Activated T-helper 2 cell treated with anti-CD3 and anti-CD28 coated beads, Interferon-gamma antibody, Interleukin-2, Interleukin-4, amounts not matched to agents 10 μg/mL and 5 μg/mL and 100 μg/mL, durations not matched to agents 14 hours and 24 hours and 36 hours (primary cell): ENCODE results near the gene RNF224. TPM values are rescaled to one million over a fixed set of nuclear protein-coding genes. Genes with fewer than 3 reads are reported as not detected.
A peak's percentile ranks its signal among the peaks of the same experiment; 100 is the strongest.

ENCODE experiments used
- DNase-seq: peaks from one replicate; pipeline ENCODE4 v3.0.0; 2021; ENCODE audit warnings: low spot score
- H3K27ac Mint-ChIP-seq: one replicate; pipeline ENCODE4 v1.8.0; 2021; ENCODE audit warnings: mixed read lengths
- H3K27me3 Mint-ChIP-seq: one replicate; pipeline ENCODE4 v1.8.0; 2021; ENCODE audit warnings: low read depth, mixed read lengths
- H3K36me3 Mint-ChIP-seq: one replicate; pipeline ENCODE4 v1.8.0; 2021; ENCODE audit warnings: low read depth, mixed read lengths
- H3K4me1 Mint-ChIP-seq: one replicate; pipeline ENCODE4 v1.8.0; 2021; ENCODE audit warnings: low read depth, mixed read lengths
- H3K4me3 Mint-ChIP-seq: one replicate; pipeline ENCODE4 v1.8.0; 2021; ENCODE audit warnings: low read depth, mild to moderate bottlenecking, moderate library complexity, mixed read lengths
- H3K9me3 Mint-ChIP-seq: one replicate; pipeline ENCODE4 v1.8.0; 2021; ENCODE audit warnings: mixed read lengths
- intact Hi-C: fragments of 100-400 bp; cut with micrococcal nuclease; formaldehyde crosslinking; loops from one replicate; pipeline ENCODE4 v1.15.1; 2023
- total RNA-seq: library from RNA; stranded (reverse); gene quantifications from 2 replicates; pipeline ENCODE4 v1.2.3, GENCODE V29; 2022

The RNF224 gene
- total RNA-seq, 1 donor from 2014 or later: not detected

- H3K27me3 Mint-ChIP-seq: no peaks in the 10 kb centered on the region
- peak overlapping the region; percentile 33 for H3K27ac Mint-ChIP-seq
- peaks cover 27% of the 10 kb centered on the region for H3K36me3 Mint-ChIP-seq
- intact Hi-C loops: loop anchor here (5.0 kb wide), 1 partner anchor 117 kb away; no protein-coding TSS in a partner anchor
- no peaks in the 10 kb centered on the region for H3K9me3 Mint-ChIP-seq
- H3K4me1 Mint-ChIP-seq: peaks cover 13% of the 10 kb centered on the region
- H3K4me3 Mint-ChIP-seq: peak overlapping the region; percentile 85
- no peak for DNase-seq
Observed at GRCh38 chr9:137243626-137244485, 16.6 kb downstream of the RNF224 start.

- H3K9me3 Mint-ChIP-seq: no peaks in the 10 kb centered on the region
- DNase-seq: no peak
- H3K27me3 Mint-ChIP-seq: no peaks in the 10 kb centered on the region
- peaks cover 10% of the 10 kb centered on the region for H3K4me1 Mint-ChIP-seq
- intact Hi-C loops: loop anchor here (5.0 kb wide), 1 partner anchor 117 kb away; no protein-coding TSS in a partner anchor
- H3K4me3 Mint-ChIP-seq: no peak overlapping the region
- peaks cover 27% of the 10 kb centered on the region for H3K36me3 Mint-ChIP-seq
- H3K27ac Mint-ChIP-seq: no peak overlapping the region
Observed at GRCh38 chr9:137244486-137245449, 17.5 kb downstream of the RNF224 start.

GRCh38 chr9:137245450-137246421 is 18.4 kb downstream of the RNF224 start:
- H3K27ac Mint-ChIP-seq: no peak overlapping the region

GRCh38 chr9:137247135-137247915 is 20.0 kb downstream of the RNF224 start:
- H3K4me1 Mint-ChIP-seq: peaks cover 9% of the 10 kb centered on the region
- H3K27ac Mint-ChIP-seq: no peak overlapping the region
- no peak overlapping the region for H3K4me3 Mint-ChIP-seq
- H3K27me3 Mint-ChIP-seq: no peaks in the 10 kb centered on the region
- peaks cover 18% of the 10 kb centered on the region for H3K36me3 Mint-ChIP-seq
- intact Hi-C loops: no loop called here
- no peak for DNase-seq
- H3K9me3 Mint-ChIP-seq: no peaks in the 10 kb centered on the region

More at GRCh38 chr9:137245450-137246421, 18.4 kb downstream of the RNF224 start:
- H3K36me3 Mint-ChIP-seq: peaks cover 27% of the 10 kb centered on the region
- DNase-seq: no peak
- H3K4me3 Mint-ChIP-seq: no peak overlapping the region
- no peaks in the 10 kb centered on the region for H3K27me3 Mint-ChIP-seq
- intact Hi-C loops: no loop called here
- peaks cover 10% of the 10 kb centered on the region for H3K4me1 Mint-ChIP-seq
- H3K9me3 Mint-ChIP-seq: no peaks in the 10 kb centered on the region

- Mint-ChIP-seq H3K4me3 (no peak overlapping the region), H3K27me3 (no peaks in the 10 kb centered on the region), H3K36me3 (peaks cover 12% of the 10 kb centered on the region), H3K27ac (no peak overlapping the region), H3K4me1 (peaks cover 3% of the 10 kb centered on the region), H3K9me3 (no peaks in the 10 kb centered on the region)
- intact Hi-C loops: no loop called here
- DNase-seq: no peak
Observed at GRCh38 chr9:137247916-137248175, 20.5 kb downstream of the RNF224 start.

GRCh38 chr9:137250329-137251193 is 23.3 kb downstream of the RNF224 start:
- Mint-ChIP-seq H3K9me3 (no peaks in the 10 kb centered on the region), H3K4me3 (no peak overlapping the region), H3K36me3 (peaks cover 3% of the 10 kb centered on the region), H3K27ac (no peak overlapping the region), H3K27me3 (no peaks in the 10 kb centered on the region), H3K4me1 (peaks cover 5% of the 10 kb centered on the region)
- no peak for DNase-seq
- intact Hi-C loops: no loop called here

GRCh38 chr9:137251194-137251461 is 23.8 kb downstream of the RNF224 start, which contains the start of gene STPG3:
Gene STPG3, plus strand, starts transcription at chr9:137251286. Its CDS starts 1 bp downstream, at chr9:137251287.
- intact Hi-C loops: no loop called here
- Mint-ChIP-seq H3K27me3 (no peaks in the 10 kb centered on the region), H3K27ac (no peak within 1 kb of the TSS), H3K9me3 (no peaks in the 10 kb centered on the region), H3K4me3 (no peak within 1 kb of the TSS), H3K36me3 (peaks cover 6% of the 10 kb centered on the region), H3K4me1 (peaks cover 7% of the 10 kb centered on the region)
- no peak for DNase-seq

- Mint-ChIP-seq H3K36me3 (peaks cover 9% of the 10 kb centered on the region), H3K4me1 (peaks cover 11% of the 10 kb centered on the region), H3K27ac (no peak overlapping the region), H3K9me3 (no peaks in the 10 kb centered on the region), H3K4me3 (no peak overlapping the region), H3K27me3 (no peaks in the 10 kb centered on the region)
- no peak for DNase-seq
- intact Hi-C loops: no loop called here
Observed at GRCh38 chr9:137251490-137252268, 24.4 kb downstream of the RNF224 start.

- Mint-ChIP-seq H3K9me3 (no peaks in the 10 kb centered on the region), H3K4me1 (peaks cover 13% of the 10 kb centered on the region), H3K36me3 (peaks cover 14% of the 10 kb centered on the region), H3K27me3 (no peaks in the 10 kb centered on the region), H3K27ac (no peak overlapping the region), H3K4me3 (no peak overlapping the region)
- no peak for DNase-seq
- intact Hi-C loops: no loop called here
Observed at GRCh38 chr9:137252555-137253506, 25.5 kb downstream of the RNF224 start.
